Keratinocyte (primary cell): Measurements from ENCODE around the gene ROR1. TPM values are rescaled to one million over a fixed set of nuclear protein-coding genes. Genes with fewer than 3 reads are reported as not detected.

ENCODE experiments used
- DNase-seq: peaks from one replicate; pipeline ENCODE4 v3.0.0-alpha.2; 2011; ENCODE audit warnings: low read depth, missing footprints, low spot score
- FAIRE-seq: peaks from 2 replicates; lab custom pipeline; 2011; peaks lifted over from hg19 to GRCh38; lab: Jason Lieb, UNC
- H2AFZ ChIP-seq: 2 replicates; pipeline ENCODE4 v1.6.0; 2012; ENCODE audit warnings: low read length, control low read depth, inconsistent platforms; ENCODE audit not compliant: control insufficient read depth
- H3K27ac ChIP-seq: 2 replicates; pipeline ENCODE4 v1.5.1; 2011; ENCODE audit warnings: low read length; ENCODE audit not compliant: control insufficient read depth, insufficient read depth
- H3K27me3 ChIP-seq: 3 replicates; pipeline ENCODE4 v1.6.0; 2011; ENCODE audit warnings: low read length; ENCODE audit not compliant: control insufficient read depth, insufficient read depth; ENCODE audit errors: extremely low read depth
- H3K36me3 ChIP-seq, 2 experiments: 2 replicates in 1 of 2; 3 replicates in 1 of 2; pipeline ENCODE4 v1.5.1; 2011; ENCODE audit warnings: low read length in 2 of 2, mild to moderate bottlenecking in 1 of 2; ENCODE audit not compliant: control insufficient read depth in 2 of 2, insufficient read depth in 2 of 2; ENCODE audit errors: extremely low read depth in 1 of 2
- H3K4me1 ChIP-seq: 3 replicates; pipeline ENCODE4 v1.5.1; 2011; ENCODE audit warnings: low read length; ENCODE audit not compliant: control insufficient read depth, insufficient read depth; ENCODE audit errors: extremely low read depth
- H3K4me2 ChIP-seq: 3 replicates; pipeline ENCODE4 v1.6.0; 2011; ENCODE audit warnings: low read depth, low read length; ENCODE audit not compliant: control insufficient read depth, insufficient read depth; ENCODE audit errors: extremely low read depth
- H3K4me3 ChIP-seq, 3 experiments: fragments of 200-600 bp in 1 of 3; sonication (generic) in 1 of 3; 2 replicates in 2 of 3; 3 replicates in 1 of 3; pipeline ENCODE4 v1.5.1; 2011 to 2016; ENCODE audit warnings: low read length in 3 of 3, mild to moderate bottlenecking in 3 of 3, control low read depth in 2 of 3, inconsistent platforms in 1 of 3, low read depth in 1 of 3, mixed read lengths in 1 of 3, mixed run types in 1 of 3, moderate library complexity in 1 of 3; ENCODE audit not compliant: control insufficient read depth in 2 of 3, insufficient read depth in 2 of 3; ENCODE audit errors: extremely low read depth in 1 of 3
- H3K79me2 ChIP-seq: 2 replicates; pipeline ENCODE4 v1.6.0; 2012; ENCODE audit warnings: low read length; ENCODE audit not compliant: control insufficient read depth, insufficient read depth
- H3K9ac ChIP-seq: 3 replicates; pipeline ENCODE4 v1.6.0; 2011; ENCODE audit warnings: low read length; ENCODE audit not compliant: control insufficient read depth, insufficient read depth; ENCODE audit errors: extremely low read depth
- H3K9me1 ChIP-seq: 3 replicates; pipeline ENCODE4 v1.6.0; 2011; ENCODE audit warnings: low read length; ENCODE audit not compliant: control insufficient read depth, insufficient read depth; ENCODE audit errors: extremely low read depth
- H3K9me3 ChIP-seq: 2 replicates; pipeline ENCODE4 v1.5.1; 2012; ENCODE audit warnings: low read depth, low read length; ENCODE audit not compliant: control insufficient read depth
- H4K20me1 ChIP-seq: 3 replicates; pipeline ENCODE4 v1.6.0; 2011; ENCODE audit warnings: low read length; ENCODE audit not compliant: control insufficient read depth, insufficient read depth; ENCODE audit errors: extremely low read depth
- EZH2 ChIP-seq: IDR thresholded peaks from one replicate; pipeline ENCODE4 v1.6.1; 2012; ENCODE audit warnings: inconsistent platforms, mild to moderate bottlenecking, low read length, moderate library complexity
- dilution Hi-C: fragments of 300-500 bp; cut with MboI; formaldehyde crosslinking; loops from one replicate; pipeline ENCODE4 v1.7.0; 2020; ENCODE audit warnings: low sequenced_read_pairs; ENCODE audit not compliant: extremely low pct_ligation_motif_present
- polyA plus RNA-seq, 5 experiments: library from polyadenylated mRNA; depleted of rRNA in 3 of 5; stranded (reverse) in 3 of 5; stranded (forward) in 1 of 5; unstranded in 1 of 5; fragments of >200 nt; gene quantifications; 1 replicate in 1 of 5; 2 replicates in 3 of 5; 3 replicates in 1 of 5; pipeline versions ENCODE4 v1.2.1 to v1.2.3, GENCODE V29; 2011 to 2012; ENCODE audit warnings: missing spikeins in 2 of 5, low read depth in 1 of 5, low replicate concordance in 1 of 5
- TF ChIP-seq, protein P1 (sequence below), 3 experiments: IDR thresholded peaks in 1 of 3; conservative IDR thresholded peaks in 1 of 3; optimal IDR thresholded peaks in 1 of 3; 2 replicates in 2 of 3; 3 replicates in 1 of 3; pipeline versions ENCODE3 to v1.5.1; 2011; ENCODE audit warnings: low read length in 3 of 3, mild to moderate bottlenecking in 3 of 3, moderate library complexity in 2 of 3, control low read depth in 1 of 3, inconsistent platforms in 1 of 3; ENCODE audit not compliant: insufficient read depth in 2 of 3; ENCODE audit errors: extremely low read depth in 1 of 3

Gene ROR1
- polyA plus RNA-seq, 1 donor (not counting 4 experiments of a cell fraction or from before 2014, with no cell fraction given): 9.2 TPM

DNA sequence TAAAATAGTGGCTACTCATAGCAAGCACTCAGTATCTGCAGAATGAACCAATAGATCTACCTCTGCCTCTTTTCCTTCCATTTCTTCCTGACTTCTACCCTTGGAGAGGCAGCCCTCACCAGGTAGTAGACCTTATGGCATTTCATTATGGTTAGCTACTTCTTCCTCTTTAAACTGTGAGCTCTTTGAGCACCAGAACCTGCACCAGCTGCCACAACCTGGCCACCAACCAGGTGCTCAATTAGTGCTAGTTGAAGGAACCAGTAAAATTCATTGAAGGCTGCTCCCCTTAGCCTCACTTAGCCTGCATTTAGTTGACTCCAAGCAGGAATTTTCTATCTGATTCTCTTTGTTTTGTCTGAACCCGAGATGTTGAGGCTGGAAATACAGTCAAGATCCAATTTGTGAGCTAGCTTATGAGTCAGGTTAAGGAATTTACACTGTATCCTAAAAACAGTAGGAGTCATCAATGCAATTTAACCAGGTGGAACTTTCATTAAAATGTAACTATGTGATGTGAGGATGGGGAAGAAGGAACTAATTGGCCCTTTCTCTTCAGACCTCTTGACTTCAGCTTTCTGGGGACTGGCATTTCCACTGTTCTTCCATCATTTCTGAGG lies 348.1 kb downstream of the ROR1 start:
- dilution Hi-C loops: no loop called here

DNA sequence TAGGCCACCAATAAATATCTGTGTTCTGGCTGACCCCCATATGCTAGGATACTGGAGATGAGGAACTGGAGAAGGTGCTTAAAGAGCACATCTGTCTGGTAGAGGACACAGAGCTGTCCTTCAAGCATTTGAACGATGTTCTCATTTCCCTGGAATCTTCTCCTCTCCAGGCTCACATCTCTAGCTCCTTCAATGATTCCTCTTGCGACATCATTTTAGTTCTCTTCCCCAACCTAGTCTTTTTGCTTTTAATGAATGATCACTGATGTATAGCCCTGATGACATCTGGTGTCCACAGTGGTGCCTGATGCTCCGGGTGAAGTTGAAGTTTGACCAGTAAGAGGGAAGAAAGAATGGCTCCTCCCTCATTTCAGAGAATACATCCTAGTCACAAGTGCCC lies 348.8 kb downstream of the ROR1 start:
- Histone ChIP-seq H3K9me1 (no peaks in the 10 kb centered on the region), H3K36me3 (no peaks in the 10 kb centered on the region), H3K4me1 (peaks cover 17% of the 10 kb centered on the region), H3K4me2 (no peak overlapping the region), H3K9ac (no peak overlapping the region), H3K79me2 (no peaks in the 10 kb centered on the region), H3K4me3 (no peak overlapping the region), H3K27me3 (no peaks in the 10 kb centered on the region), H2AFZ (no peak overlapping the region), H4K20me1 (no peaks in the 10 kb centered on the region), H3K9me3 (no peaks in the 10 kb centered on the region), H3K27ac (no peak overlapping the region)
- dilution Hi-C loops: no loop called here
- FAIRE-seq (no peak), DNase-seq (no peak)
- TF ChIP-seq EZH2: no peak
- TF ChIP-seq, protein P1, sequence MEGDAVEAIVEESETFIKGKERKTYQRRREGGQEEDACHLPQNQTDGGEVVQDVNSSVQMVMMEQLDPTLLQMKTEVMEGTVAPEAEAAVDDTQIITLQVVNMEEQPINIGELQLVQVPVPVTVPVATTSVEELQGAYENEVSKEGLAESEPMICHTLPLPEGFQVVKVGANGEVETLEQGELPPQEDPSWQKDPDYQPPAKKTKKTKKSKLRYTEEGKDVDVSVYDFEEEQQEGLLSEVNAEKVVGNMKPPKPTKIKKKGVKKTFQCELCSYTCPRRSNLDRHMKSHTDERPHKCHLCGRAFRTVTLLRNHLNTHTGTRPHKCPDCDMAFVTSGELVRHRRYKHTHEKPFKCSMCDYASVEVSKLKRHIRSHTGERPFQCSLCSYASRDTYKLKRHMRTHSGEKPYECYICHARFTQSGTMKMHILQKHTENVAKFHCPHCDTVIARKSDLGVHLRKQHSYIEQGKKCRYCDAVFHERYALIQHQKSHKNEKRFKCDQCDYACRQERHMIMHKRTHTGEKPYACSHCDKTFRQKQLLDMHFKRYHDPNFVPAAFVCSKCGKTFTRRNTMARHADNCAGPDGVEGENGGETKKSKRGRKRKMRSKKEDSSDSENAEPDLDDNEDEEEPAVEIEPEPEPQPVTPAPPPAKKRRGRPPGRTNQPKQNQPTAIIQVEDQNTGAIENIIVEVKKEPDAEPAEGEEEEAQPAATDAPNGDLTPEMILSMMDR (optimal IDR thresholded peaks at IDR 0.05 in 1 of 3, IDR thresholded peaks at IDR 0.05 in 1 of 3, conservative IDR thresholded peaks at IDR 0.05 in 1 of 3; ENCODE audit: extremely low read depth in 1 of 3, insufficient read depth in 2 of 3, low read length in 3 of 3): no peak

More for the DNA sequence above, 348.1 kb downstream of the ROR1 start:
- Histone ChIP-seq H3K9ac (no peak overlapping the region), H3K27me3 (no peaks in the 10 kb centered on the region), H3K4me3 (no peak overlapping the region), H3K4me1 (peaks cover 17% of the 10 kb centered on the region), H3K79me2 (no peaks in the 10 kb centered on the region), H3K27ac (no peak overlapping the region), H4K20me1 (no peaks in the 10 kb centered on the region), H3K4me2 (peak overlapping the region; percentile 11), H2AFZ (no peak overlapping the region), H3K9me3 (no peaks in the 10 kb centered on the region), H3K36me3 (no peaks in the 10 kb centered on the region), H3K9me1 (no peaks in the 10 kb centered on the region)
- TF ChIP-seq, protein P1 (optimal IDR thresholded peaks at IDR 0.05 in 1 of 3, IDR thresholded peaks at IDR 0.05 in 1 of 3, conservative IDR thresholded peaks at IDR 0.05 in 1 of 3; ENCODE audit: extremely low read depth in 1 of 3, insufficient read depth in 2 of 3, low read length in 3 of 3): no peak
- TF ChIP-seq EZH2: no peak
- DNase-seq (no peak), FAIRE-seq (peak; percentile 78)
